Measurements from ENCODE around the gene GAS2L3.

Gene GAS2L3

DNA sequence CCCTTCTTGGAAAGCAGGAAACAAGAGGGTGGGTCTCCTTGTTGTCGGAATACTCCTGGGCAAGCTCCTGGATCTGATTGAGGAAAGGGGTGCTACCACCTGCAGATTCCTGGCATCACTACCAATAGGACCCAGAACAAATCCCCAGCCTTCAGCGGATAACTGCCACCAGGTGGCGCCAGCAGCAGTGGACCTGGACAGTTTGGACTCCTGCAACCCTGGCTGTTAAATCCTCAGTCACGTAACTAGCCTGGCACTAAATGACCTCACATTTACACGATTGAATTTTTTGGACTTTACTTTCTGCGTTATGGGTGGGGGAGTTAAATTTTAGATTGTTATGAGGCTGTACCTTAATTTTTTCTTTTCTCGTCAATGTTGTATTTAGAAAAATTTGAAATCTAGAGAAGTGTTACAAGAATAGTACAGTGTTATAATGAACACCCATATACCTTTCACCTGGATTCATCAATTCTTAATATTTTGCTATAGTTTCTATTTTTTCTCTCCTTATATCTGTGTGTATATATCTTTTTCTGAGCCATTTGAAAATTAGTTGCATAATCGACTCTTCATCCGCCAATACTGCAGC is 95.6 kb downstream of the GAS2L3 start:
- peak; percentile 11 for DNase-seq

DNA sequence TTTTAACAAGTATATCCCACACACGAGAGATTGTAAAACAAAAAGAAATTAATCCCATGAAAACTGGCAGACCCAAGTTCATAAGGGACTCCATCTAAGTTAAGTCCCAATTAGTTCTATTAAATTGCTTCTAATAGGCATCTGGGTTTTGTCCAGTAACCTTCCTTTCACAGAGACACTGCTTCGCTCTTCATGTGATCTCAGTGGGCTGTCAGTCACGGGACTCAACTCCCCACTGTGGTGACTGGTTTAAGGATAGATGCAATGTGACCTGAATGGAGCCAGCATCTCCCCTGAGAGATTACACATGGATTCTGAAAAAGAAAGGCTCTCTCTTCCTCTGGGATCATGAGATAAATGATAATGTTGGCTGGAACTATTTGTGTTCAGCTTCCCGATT is 96.4 kb downstream of the GAS2L3 start:
- DNase-seq, result no peak

- DNase-seq, result no peak
Measured at GRCh38 chr12:100671396-100672074, 98.1 kb downstream of the GAS2L3 start.

GRCh38 chr12:100672075-100672592 is 98.7 kb downstream of the GAS2L3 start:
- DNase-seq, result no peak

GRCh38 chr12:100674036-100674888 is 100.8 kb downstream of the GAS2L3 start:
- DNase-seq, result no peak

Measured in NCI-H1436 treated with DMSO at 0.1 percent for 48 hours (cell line).